Measurements from ENCODE around the gene PPIL6. TPM values are rescaled to one million over a fixed set of nuclear protein-coding genes. Genes with fewer than 3 reads are reported as not detected.

Gene PPIL6
- total and polyA plus RNA-seq, 11 donors = 0.42 to 6.5 (median 3.4) TPM

DNA sequence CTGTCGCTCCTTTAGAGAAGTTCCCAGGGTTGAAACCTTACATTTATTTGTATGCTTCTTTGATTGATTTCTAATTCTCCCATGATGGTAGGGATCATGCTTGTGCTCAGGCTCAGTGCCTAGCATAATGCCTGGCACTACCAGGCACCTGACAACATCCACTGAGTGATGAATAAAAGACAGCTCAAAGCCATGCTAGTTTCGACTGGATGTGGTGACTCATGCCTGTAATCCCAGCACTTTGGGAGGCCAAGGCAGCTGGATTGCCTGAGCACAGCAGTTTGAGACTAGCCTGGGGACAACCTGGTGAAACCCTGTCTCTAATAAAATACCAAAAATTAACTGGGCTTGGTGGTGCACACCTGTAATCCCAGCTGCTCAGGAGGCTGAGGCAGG, 46.5 kb downstream of the PPIL6 start:
- H3K27ac ChIP-seq = no peak overlapping the region
- H3K9me3 ChIP-seq = no peaks in the 10 kb centered on the region
- H3K4me1 ChIP-seq = peaks cover 0 to 21% (median 11%) of the 10 kb centered on the region in 12 donors
- H3K4me3 ChIP-seq = no peak overlapping the region
- no peak for DNase-seq
- TF ChIP-seq, protein P1, sequence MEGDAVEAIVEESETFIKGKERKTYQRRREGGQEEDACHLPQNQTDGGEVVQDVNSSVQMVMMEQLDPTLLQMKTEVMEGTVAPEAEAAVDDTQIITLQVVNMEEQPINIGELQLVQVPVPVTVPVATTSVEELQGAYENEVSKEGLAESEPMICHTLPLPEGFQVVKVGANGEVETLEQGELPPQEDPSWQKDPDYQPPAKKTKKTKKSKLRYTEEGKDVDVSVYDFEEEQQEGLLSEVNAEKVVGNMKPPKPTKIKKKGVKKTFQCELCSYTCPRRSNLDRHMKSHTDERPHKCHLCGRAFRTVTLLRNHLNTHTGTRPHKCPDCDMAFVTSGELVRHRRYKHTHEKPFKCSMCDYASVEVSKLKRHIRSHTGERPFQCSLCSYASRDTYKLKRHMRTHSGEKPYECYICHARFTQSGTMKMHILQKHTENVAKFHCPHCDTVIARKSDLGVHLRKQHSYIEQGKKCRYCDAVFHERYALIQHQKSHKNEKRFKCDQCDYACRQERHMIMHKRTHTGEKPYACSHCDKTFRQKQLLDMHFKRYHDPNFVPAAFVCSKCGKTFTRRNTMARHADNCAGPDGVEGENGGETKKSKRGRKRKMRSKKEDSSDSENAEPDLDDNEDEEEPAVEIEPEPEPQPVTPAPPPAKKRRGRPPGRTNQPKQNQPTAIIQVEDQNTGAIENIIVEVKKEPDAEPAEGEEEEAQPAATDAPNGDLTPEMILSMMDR (IDR thresholded peaks at IDR 0.05) = no peak
- no peak for TF ChIP-seq POLR2A (IDR thresholded peaks at IDR 0.05)
- intact Hi-C loops (cut with DNase I) = loop anchor here in 1 of 10 donors (5.0 kb wide), 1 partner anchor 38 kb away; no protein-coding TSS in a partner anchor
- no peaks in the 10 kb centered on the region for H3K27me3 ChIP-seq
- no peak for ATAC-seq
- WGBS, 4 donors = 81 to 94% (median 89%) methylated on average over 2 of the region's 2 CpGs
- no peaks in the 10 kb centered on the region for H3K36me3 ChIP-seq

DNA sequence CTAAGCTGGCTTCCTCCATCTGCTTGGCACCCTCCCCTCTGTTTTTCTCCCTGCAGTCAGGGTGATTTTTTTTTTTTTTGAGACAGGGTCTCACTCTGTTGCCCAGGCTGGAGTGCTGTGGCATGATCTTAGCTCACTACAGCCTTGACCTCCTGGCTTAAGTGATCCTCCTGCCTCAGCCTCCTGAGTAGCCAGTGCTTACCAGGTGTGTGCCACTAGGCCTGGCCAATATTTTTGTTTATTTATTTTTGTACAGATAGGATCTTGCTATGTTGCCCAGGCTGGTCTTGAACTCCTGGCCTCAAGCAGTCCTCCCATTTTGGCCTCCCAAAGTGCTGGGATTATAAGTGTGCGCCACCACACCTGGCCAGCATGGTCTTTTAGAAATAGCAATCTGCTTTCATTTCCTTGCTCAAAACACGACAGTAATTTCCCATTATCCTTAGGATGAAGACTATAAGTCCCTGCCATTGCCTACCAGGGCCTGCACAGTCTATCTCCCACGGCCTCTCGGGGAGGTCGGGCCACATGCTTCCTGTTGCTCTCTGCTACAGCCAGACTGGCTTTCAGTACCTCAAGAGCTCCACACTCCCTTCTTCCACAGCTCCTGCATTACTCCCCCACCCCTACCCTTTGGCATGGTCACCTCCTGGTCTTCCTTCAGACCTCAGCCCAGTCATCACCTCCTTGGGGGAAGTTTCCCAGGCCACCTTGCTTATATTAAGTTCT, 47.1 kb downstream of the PPIL6 start:
- TF ChIP-seq, protein P1 (IDR thresholded peaks at IDR 0.05) = no peak
- no peak for TF ChIP-seq POLR2A (IDR thresholded peaks at IDR 0.05)
- no peak overlapping the region for H3K27ac ChIP-seq
- intact Hi-C loops (cut with DNase I) = loop anchor here in 1 of 10 donors (5.0 kb wide), 1 partner anchor 39 kb away; no protein-coding TSS in a partner anchor
- ATAC-seq (no peak), DNase-seq (no peak)
- H3K36me3 ChIP-seq = no peaks in the 10 kb centered on the region
- no peaks in the 10 kb centered on the region for H3K9me3 ChIP-seq
- H3K4me3 ChIP-seq = no peak overlapping the region
- H3K27me3 ChIP-seq = no peaks in the 10 kb centered on the region
- 70 to 90% (median 86%) methylated on average over 5 of the region's 5 CpGs for WGBS, 4 donors
- peaks cover 0 to 21% (median 11%) of the 10 kb centered on the region in 12 donors for H3K4me1 ChIP-seq

DNA sequence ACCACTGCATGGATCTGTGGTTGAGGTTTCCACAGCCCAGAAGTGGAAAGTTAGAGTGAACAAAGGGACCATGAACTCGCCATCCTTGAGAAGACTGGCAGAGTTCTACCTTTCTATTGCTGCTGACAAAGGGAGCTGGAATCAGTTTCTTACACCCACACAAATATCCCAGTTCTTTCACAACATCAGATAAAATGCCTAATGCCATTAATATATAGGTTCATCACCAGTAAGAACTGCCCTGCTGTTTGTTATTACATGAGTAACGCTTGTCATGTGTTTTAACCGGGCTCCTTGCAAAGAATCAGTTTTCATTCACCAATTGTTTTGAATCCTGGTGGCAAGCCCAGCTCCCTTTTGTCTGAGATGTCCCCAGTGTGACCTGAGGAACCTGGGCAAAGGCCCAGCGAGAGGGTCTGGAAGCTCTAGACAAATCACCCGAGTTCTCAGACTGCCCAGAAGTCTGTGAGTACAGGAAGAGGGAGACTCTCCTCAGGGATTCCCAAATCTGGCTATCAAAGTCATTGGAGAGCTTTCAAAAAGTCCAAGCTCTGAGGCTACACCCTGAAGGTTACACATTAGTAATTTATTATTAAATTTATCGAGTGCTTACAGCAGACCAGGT, 50.7 kb downstream of the PPIL6 start:
- TF ChIP-seq, protein P1 (IDR thresholded peaks at IDR 0.05) = no peak
- no peak for TF ChIP-seq POLR2A (IDR thresholded peaks at IDR 0.05)
- Histone ChIP-seq H3K27me3 (no peaks in the 10 kb centered on the region), H3K27ac (peak overlapping the region in 10 of 12 donors; percentile 5 to 74 (median 39)), H3K36me3 (no peaks in the 10 kb centered on the region), H3K4me1 (peaks cover 0 to 25% (median 11%) of the 10 kb centered on the region in 12 donors), H3K9me3 (no peaks in the 10 kb centered on the region), H3K4me3 (no peak overlapping the region)
- DNase-seq (peak in 4 of 5 donors; percentile 35 to 48 (median 46)), ATAC-seq (peak; percentile 59 to 83 (median 64))
- 39 to 62% (median 55%) methylated on average over 6 of the region's 6 CpGs for WGBS, 4 donors
- intact Hi-C loops (cut with DNase I) = loop anchor here in 8 of 10 donors (5.0 to 10.0 kb wide), 8 partner anchors 43 to 845 kb away; partner anchors contain the start of genes MICAL1 (in 3 of the 8), CEP57L1 (in 2 of the 8), SESN1 (in 2 of the 8) and ZBTB24 (in 1 of the 8)

DNA sequence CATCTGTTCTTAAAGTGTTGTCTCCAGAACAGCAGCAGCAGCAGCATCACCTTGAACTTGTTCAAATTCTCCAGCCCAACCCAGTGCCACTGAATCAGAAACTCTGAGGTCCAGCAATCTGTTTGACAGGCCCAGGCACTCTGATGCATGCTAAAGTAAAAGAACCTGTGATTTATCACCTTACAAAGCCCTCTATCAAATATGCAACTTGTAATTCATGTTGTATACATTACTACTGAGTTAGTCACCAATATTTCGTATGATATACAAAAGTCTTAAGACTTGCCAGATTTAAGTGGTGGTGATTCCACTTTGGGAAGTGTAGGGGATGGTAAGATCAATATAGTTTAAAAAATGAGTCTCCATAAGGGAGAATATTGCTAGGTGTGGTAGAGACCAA, 52.2 kb downstream of the PPIL6 start:
- Histone ChIP-seq H3K4me3 (no peak overlapping the region), H3K36me3 (no peaks in the 10 kb centered on the region), H3K4me1 (peaks cover 0 to 39% (median 17%) of the 10 kb centered on the region in 12 donors), H3K27ac (no peak overlapping the region), H3K27me3 (no peaks in the 10 kb centered on the region), H3K9me3 (no peaks in the 10 kb centered on the region)
- TF ChIP-seq POLR2A (IDR thresholded peaks at IDR 0.05) = no peak
- TF ChIP-seq, protein P1 (IDR thresholded peaks at IDR 0.05) = no peak
- WGBS, 4 donors = 92 to 100% (median 96%) methylated on average over 1 of the region's 1 CpG
- no peak for DNase-seq
- ATAC-seq = no peak
- intact Hi-C loops (cut with DNase I) = loop anchor here in 7 of 10 donors (5.0 to 10.0 kb wide), 7 partner anchors 67 to 843 kb away; partner anchors contain the start of genes MICAL1 (in 3 of the 7), CEP57L1 (in 2 of the 7), SESN1 (in 2 of the 7) and ZBTB24 (in 1 of the 7)
